CD4-positive, alpha-beta T cell treated with Interleukin-15 for 4 hours (primary cell): ENCODE measurements around the gene ZNF692.

Experiments
- DNase-seq: peaks from one replicate; pipeline ENCODE4 v3.0.0-alpha.2; 2020; ENCODE audit warnings: low spot score

ZNF692 gene

DNA sequence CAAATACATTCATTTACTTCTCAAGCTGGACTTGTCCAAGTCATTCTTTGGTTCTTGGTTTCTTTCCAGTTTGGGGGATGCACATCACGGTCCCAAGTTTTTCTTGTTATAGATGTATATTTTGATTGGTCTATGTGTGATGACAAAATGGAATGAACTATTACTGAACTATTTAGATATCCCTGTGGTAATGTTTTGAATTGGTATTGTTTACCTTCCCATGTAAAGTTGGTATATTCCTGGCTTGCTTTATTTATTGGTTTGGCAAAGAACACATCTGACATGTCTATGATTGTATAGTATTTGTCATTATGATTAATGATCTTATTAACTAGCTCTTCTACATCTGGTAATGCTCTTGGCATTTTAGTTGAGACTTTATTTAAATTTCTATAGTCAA lies 22.4 kb upstream of the ZNF692 start:
- DNase-seq, result no peak

DNA sequence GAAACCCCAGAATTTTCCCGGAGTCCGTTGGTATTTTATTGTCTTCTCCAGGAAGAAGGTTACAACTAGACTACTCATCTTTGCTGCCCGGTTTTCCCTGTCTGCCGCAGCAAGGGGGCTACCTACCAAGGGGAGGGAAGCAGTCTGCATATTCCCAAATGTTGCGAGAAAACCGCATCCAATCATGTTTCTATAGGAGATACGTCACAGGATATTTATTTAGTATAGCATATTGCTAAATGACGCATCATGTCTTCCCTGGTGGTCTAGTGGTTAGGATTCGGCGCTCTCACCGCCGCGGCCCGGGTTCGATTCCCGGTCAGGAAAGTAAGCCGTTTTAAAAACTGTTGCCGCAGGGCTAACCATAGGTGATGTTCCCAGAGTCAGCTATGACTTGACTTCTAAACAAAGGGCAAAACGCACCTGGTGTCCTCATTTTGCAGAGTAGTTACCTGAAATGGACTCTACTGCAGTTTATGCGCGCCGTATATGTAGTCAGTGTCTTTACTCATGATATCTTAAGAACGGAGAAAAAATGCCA lies 15.2 kb upstream of the ZNF692 start:
- peak; percentile 90 for DNase-seq

DNA sequence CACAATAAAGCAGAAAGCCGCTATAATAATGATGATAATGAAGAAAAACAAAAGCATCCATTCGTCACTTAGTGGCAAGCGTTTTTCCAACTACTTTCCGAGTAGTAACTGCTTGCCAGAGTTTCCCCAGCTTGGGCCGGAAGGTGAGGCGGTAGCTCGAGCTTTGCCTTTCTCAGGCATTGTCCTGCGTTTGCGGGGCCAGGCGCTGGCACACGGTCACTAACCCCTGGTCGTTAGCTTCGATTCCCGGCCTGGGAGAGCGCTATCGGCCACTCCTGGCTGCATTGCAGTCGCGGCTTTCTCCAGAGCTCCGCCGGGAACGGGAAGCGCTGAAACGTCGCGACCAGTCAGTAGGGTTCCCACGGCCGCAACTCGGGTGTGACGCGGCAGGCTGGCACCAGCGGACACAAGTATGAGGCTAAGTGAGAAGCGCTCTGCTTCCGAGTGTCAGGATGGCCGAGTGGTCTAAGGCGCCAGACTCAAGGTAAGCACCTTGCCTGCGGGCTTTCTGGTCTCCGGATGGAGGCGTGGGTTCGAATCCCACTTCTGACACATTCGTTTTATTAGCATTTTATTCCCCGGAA lies 14.6 kb upstream of the ZNF692 start:
- DNase-seq, result peak; percentile 93

DNA sequence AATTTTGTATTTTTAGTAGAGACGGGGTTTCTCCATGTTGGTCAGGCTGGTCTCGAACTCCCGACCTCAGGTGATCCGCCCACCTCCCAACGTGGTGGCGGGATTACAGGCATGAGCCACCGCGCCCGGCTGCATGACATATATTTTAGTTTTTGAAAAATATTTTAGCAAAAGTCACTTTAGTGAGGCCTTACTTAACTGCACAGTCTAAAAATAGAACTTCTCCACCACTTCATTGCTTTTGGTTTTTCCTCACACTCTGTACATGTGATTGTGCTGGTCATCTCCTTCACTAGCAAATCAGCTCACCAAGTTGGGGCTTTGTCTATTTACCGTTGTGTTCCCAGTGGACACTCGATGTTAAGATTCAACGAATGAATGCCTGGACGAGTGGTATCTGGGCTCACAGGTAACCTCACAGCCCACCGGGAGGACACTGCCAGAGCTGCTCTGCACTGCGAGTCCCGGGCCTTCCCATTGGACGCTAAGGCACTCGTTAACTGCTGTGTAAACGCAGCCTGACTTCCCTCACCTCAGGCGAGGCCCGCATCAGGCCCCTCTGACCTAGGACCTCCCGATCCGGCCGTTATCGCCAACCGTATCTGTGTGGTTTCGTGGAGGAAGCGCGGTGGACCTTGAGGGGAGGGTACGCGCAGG lies 14.0 kb upstream of the ZNF692 start:
- DNase-seq, result peak; percentile 19

DNA sequence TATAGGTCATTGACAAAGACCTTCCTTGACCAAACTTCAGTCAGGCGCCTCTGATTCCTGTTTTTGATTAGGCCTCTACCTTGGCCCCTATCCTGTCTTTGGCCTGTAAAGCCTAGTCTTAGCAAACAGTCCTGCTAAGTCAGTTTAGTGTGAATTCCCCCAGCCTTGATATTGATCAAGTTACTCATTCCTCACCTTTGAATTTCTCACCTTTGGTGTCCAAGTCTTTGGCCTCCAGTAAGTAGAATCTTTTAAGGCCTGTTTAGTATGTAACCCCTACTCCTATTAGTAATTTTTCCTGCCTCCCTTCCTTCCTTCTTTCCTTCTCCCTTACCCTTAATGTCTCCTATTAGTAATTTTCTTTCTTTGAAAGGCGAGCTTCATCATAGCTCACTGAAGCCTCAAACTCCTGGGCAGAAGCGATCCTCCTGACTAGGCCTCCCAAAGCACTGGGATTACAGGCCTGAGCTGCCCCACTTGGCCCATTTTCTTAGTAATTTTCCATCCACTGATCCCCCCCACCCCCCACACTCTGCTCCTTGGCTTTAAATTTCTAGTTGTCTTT lies 13.0 kb upstream of the ZNF692 start:
- DNase-seq, result no peak

DNA sequence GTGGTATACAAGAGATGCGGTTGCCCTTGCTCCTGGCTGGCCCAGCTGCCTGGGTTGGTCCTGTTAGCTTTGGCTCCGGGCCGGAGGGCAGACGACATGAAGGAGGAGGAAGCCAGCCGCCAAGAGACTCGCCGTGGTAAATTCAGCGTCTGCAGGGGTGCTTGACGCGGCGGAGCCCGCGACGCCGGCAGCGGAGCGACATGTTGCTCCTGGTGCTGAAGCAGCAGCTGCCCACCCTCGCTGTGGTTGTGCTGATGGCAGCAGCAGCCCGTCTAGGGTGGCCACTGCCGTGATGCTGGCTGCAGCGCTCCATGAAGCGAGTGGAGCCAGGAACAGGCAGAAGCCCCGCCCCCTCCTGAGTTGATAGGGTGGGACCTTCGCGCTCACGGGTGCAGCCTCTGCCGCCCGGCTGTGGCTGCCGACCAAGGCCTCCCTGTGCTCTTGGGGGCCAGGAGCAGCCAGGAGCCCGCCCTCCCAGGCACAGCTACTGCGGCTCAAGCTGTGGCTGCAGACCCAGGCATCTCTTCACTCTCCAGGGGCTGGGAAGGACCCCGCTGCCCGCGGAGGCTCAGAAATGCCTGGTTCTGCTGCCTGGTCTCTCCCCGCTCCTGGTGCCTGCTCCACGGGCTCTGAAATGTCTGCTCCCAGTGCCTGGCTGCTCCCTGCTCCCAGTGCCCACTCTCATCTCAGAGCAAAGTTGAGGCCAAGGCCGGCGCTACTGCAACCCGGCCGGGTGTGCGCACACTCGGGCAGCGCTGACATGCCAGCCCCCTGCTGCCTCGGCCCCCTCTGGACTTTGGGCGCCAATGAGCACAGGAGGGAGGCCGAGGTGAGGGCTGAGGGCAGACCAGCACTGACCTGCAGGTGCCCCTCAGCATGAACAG lies 4.4 kb upstream of the ZNF692 start:
- peak; percentile 73 for DNase-seq

GRCh38 chr1:248862695-248862997 lies 3.8 kb upstream of the ZNF692 start:
- peak; percentile 33 for DNase-seq

- DNase-seq, result no peak
These were observed 2.7 kb upstream of the ZNF692 start for GRCh38 chr1:248861616-248862015.

- DNase-seq, result no peak
These were observed 1.1 kb upstream of the ZNF692 start for GRCh38 chr1:248860007-248860406.

DNA sequence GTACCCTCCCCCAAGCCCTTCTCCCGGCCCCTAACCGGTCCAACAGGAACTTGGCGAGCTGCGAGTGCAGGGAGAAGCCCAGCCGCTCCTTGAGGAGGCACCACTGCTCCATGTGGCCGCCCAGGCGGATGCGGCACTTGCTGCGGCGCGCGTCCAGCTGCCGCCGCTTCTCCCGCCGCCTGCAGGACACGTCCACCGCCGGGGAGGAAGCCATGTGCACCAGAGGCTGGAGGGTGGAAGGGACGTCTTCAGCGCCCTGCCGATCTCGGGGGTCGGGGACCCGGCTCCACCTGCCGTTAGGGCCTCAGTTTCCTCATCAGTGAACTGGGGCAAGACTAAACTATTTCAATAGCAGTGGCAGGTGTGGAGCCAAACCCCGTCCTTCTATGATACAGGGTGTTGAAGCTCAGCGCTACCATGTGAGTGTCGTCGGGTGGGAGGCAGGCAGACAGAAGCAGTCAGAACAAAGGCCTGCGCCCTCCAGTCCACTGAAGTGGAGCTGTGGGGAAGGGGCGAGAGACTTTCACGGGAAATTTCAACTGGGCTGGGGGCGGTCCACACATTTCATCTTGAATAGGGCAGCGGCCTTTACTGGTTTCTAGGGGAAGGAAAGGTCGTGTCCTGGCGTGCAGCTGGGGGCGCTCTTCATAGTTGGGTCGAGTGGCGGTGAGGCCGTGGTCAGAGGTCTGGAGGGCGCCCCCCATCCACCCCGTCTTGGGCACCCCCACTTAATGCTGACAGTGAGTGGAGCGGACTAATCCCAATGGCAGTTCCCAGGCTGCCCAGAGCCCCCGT lies 592 bp downstream of the ZNF692 start:
- DNase-seq, result no peak

DNA sequence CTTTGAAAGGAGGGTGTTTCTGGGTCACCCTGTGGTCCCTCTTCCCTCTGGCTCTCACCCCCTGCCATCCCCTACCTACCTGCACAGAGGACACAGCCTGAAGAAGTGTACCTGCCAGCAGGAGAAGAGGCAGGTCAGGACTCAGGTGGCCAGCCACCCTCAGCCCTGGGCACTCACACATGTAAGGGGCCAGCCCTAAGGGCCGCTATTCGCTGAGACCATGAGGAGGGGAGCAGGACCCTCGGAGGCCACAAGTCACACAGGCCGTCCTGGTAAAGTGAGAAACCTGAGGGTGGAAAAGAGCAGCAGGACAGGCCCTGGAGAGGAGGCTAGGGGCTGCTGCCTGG lies 1.2 kb downstream of the ZNF692 start:
- DNase-seq, result no peak

DNA sequence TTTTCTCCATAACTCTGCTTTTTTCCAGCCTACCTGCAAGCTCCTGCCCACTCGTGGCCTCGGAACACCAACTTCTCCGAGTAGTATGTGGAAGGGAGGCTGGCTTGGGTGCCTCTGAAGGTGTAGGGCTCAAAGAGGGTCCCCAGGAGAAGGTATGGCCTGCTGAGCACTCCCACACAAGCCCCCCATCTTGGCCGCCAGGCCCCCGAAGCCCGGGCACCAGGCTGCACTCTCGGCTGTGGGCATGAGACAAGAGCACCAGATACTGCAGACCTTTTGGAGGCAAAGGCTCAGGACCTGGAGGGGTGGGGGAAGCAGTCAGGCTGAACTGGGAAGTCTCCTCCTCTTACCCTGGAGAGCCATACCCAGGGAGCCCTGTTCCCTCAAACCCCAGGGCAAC lies 1.7 kb downstream of the ZNF692 start:
- no peak for DNase-seq

GRCh38 chr1:248856176-248856575 lies 2.7 kb downstream of the ZNF692 start:
- no peak for DNase-seq

GRCh38 chr1:248855580-248855979 lies 3.3 kb downstream of the ZNF692 start:
- DNase-seq, result no peak

GRCh38 chr1:248853663-248854375 lies 5.1 kb downstream of the ZNF692 start:
- peak; percentile 45 for DNase-seq

DNA sequence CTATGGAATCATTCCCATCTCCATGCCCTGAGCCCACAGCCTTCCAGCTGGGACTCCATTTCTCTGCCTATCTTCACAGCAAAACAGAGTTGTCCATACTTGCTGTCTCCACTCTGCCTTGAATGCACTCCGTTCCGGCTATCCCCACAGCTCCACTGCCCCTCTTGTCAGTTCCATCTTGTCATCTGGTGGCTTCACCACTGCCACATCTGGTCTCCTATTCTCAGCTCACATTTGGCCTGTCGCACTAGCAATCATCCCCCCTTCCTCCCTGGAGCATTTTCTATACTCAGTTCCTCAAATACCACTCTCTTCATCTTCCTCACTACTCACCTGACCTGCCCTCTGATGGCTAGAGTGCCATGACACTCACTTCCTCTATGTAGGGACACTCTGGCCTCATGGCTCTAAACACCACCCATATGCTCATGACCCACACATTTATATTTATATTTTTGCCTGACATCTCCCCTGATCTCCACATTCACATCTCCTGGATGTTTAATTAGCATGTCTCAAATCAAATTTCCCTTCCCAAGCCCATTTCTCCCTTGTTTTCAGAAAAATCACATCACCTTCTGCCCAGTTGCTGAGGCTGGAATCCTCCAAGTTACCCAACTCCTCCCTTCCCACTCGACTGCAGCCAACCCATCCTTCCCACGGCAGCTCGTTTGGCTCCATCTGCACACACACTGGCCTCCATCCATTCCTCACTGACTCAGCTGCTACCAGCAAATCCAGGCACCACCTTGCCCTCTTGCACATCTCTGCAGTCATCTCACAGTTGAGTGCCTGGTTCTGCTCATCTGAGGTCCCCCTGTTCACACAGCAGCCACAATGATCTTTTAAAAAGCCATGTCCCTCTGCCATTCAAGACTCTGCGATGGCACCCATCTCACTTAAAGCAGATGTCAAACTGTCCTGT lies 6.1 kb downstream of the ZNF692 start:
- DNase-seq, result no peak

DNA sequence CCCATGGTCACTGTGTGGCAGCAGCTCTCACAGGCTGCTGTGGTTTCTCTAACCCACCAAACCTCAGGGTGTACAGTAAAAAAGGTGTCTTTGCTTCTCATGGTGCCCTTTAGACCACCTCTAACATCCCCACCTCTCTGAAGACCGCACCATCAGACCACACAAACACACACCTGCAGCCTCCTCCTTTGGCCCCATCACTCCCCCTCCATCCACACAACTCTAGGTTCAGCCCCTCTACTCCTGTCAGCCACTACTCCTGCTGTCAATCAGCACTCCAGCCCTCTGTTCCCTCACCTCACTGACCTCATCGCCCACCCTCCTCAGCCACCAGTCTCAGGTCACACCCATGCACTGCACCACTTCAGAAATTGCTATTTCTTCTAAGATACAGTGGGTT lies 7.5 kb downstream of the ZNF692 start:
- DNase-seq, result no peak

DNA sequence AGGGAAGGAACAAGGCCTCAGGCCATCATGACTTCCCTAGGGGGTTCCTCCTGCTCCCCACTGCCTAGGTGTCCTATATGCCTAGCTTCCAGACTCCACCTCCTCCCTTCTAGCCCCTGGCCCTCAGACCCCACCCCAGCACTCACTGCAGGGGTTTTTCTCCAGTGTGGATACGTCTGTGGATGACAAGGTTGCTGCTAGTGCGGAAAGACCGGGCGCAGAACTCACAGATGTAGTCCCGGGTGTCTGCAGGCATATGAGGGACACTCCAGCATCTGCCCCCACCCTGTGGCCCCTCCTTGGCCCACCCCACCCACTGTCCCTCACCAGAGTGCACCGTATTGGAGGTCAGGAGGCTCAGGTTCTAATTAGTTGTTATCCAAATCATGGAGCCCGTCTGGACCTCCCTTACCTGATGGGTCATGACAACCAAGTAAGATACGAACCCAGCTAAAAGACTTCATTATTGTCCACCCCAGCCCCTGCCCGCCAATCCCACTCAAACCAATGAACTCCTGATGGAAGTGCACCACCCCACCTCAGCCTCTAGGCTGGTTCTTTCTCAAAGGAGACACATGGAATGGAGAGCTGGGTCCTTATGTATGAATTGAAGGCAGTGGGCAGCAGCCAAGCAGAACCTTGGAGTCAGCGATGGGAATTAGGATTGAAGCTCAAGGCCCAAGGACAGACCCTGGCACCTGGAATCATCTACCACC lies 8.2 kb downstream of the ZNF692 start:
- DNase-seq, result no peak

DNA sequence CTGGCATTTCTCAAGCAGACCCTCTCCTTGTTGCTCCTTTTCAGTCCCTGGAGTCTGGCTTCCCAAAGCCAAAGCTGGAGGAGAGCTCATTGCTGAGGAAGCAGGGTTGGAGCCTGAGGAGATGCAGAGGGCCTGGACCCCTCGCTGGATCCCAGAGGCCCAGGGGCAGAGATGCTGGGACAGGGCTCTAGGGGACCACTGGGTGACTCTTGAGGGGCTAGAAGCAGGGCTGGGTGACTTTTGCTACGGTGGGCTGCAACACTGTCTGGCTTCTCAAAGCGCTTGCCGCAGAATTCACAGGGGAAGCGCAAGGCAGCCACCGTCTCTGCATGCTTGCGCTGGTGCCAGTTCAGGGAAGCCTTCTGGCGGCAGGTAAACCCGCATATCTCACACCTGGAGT lies 8.8 kb downstream of the ZNF692 start:
- no peak for DNase-seq

GRCh38 chr1:248849637-248850036 lies 9.2 kb downstream of the ZNF692 start:
- no peak for DNase-seq
